ENCODE results near the gene SLIT3.

DNA sequence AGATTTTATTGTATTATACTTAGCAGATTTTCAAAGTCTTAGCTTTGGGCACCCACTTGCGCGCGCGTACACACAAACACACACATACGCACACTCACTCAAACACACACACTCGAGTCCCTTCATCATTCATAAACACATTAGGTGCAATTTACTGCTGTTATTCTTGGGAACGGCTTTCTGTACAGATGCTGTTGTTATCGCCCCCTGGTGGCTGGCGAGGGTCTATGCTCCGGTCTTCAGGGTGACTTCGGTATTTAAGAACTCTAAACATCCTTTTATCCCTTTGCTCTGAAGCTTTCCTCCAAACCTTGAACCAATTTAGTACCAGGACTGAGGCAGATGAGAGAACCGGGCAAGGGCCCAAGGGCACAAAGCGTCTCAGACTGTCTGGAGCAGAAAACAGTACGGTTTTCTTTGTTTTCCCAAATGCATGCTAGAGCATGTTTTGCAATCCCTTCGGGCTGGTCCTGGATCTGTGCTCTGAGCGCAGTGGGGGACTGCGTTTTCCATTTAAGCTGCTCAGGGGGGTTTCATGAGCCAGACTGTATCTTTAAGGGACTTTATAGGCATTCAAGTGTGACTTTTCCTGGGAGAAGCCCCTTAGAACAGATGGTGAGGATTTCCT lies 1.7 kb upstream of the SLIT3 start:
- TF ChIP-seq POLR2A (IDR thresholded peaks at IDR 0.05; ENCODE audit: low read depth, low read length) (no peak), POLR2AphosphoS5 (IDR thresholded peaks at IDR 0.05; ENCODE audit: low read depth, low read length) (no peak), TAF1 (IDR thresholded peaks at IDR 0.05; ENCODE audit: low read depth, low read length) (no peak), POU2F2 (IDR thresholded peaks at IDR 0.05; ENCODE audit: low read depth, low read length) (no peak), SPI1 (IDR thresholded peaks at IDR 0.05; ENCODE audit: low read depth, low read length) (no peak), PAX5 (IDR thresholded peaks at IDR 0.05; ENCODE audit: insufficient read depth, low read length, severe bottlenecking) (no peak)

Measured in GM12891 (cell line).